HG03196 (cell line): Measurements from ENCODE around the gene STRA8.
"Not testable (repeated sequence)": the region's sequence is repeated elsewhere in the genome, so short reads cannot be mapped to it uniquely, and the experiment has no call there.

Source experiments
- ATAC-seq: cut with Tn5 transposase; IDR thresholded peaks from one replicate; pipeline ENCODE4 v1.9.1; 2021; ENCODE audit not compliant: unreplicated experiment

Gene STRA8

DNA sequence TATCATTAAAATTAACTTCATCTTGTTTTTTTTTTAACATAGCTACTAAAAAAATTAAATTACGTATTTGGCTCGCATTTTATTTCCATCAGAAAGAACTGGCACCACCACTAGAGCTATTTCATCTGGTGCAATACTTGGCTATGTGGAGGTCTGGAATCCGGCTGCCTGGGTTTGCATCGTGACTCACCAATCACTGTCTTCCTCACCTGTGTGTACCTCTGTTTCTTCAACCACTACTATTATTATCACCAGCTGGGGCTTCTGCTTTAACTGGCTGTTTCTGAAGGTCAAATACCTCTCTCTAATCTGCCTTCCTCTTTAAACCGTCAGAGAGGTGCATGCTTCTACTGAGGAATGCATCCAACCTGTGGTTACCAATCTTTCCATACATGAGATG is 28.8 kb upstream of the STRA8 start:
- ATAC-seq, result no peak

DNA sequence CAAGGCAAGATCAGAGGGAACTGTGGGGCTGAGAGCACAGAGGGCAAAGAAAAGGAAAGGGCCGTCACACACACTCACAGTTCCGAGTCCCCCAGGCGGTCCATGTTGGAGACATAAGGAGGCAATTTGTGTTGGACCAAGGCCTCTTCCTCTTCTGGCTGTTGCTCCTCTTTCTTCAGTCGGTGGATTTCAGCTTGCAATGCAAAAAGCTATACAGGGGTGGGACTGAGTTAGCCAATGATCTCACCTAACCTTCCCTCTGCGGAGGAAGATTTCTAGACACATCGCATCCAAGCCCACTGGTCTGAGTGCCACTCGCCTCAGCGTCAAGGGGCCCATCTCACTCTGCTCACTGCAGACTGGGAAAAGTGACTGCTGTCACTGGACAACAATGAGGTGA is 27.8 kb upstream of the STRA8 start:
- ATAC-seq, result no peak

DNA sequence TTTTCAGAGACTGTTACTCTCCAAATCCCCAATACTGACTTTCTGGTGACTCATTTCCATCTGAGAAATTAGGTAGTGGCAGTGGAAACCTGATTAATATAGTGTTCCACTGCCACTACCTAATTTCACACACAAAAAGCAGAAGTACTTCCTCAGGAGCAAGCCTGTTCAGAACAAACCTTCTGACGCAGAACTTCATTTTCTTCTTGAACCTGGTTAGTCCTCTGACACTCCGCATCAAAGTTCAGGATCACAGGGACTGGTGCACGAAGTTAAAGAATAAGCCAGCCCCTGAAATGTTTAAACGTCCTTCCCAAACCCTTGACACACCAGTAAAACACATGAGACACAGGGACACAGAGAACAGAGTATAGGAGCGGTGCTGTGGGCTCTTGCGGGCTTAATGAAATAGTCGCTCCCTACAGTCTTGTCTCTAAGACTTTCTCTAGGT is 26.7 kb upstream of the STRA8 start:
- peak; percentile 19 for ATAC-seq

DNA sequence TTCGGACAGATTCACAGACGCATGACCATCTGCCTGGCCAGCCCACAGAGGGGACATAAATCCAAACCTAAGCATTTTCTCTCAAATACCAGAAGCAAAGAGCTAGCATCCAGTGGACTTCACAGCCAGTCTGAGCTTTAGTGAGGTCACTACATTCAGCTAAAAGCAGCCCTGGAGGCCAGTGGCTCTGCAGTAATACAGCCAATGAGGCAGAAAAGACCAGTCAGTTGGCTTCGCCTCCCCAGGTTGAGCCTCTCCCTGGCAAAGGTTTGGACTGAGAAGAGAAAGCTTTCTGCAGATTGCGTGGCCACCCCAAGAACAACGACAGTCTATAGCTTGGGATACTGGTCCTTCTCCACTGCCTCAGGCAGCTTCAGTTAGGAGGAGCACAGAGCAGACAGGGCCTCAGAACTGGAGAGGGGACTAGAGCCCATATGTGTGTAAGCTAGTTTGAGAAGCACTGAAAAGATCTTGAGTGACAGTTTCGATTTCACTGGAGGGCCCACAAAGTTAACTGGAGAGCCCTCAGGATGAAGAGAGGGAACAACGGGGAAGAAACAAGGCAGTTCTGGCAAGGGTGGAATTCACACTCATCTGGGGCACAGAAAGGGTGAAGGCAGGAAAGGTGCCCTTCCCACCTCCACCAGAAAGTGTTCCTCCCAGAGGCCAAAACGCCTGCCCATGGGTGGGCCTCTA is 26.1 kb upstream of the STRA8 start:
- no peak for ATAC-seq

DNA sequence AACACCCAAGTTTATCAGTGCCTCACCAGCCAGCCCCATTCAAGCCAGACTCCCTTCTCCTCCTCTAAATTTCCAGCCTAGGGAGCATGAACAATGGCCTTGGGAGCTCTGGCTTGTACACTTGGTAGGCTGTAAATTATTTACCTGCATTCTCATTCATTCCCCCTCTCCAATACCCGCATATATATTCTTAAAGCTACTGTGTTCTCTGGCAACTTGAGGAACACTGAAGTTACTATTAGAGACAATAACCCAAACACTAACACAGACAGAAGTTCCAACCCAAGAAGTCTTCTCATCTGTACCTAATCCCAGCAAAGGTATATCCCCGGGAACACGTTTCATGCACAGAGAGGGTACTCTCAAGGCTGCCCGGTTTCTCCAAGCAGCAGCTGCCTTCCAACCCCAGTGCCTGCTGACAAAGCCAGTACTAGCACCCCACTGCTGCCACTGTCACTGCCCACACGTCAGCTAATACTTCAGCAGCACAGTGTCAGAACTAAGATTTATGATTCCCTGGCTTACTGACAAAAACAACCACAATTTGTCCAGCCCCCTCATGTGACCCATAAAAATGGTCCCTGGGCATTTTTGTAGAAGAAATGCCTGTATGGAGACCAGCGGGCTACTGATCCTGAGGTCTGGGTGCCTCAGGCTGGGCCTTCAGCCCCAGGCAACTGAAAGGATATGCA is 25.4 kb upstream of the STRA8 start:
- no peak for ATAC-seq

DNA sequence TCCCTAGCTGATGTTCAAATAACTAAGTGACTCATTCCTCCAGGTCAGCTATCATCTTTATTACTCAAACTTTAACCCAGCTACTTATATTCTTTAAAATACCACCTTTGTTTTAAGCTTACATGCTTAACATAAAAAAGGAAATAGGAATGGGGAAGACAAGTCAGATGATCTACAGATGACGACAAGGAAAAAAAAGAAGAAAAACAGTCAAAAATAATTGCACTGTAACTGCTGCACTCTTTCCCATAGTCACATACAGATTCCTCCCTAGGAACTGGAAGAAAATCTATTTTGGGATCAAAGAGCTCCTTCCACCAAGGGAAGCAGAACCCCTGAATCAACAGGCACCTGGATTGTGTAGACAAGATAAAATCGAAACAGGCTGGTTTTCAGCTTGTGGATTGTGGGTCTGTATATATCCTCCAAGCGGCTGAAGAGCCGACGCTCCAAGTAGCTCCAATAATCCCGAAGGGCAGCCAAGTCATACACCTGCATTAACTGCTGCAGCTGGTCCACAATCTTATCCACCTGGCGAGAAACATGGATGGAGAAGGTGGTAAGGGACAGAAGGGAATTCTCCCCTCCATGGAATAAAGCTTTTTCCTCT is 24.3 kb upstream of the STRA8 start:
- ATAC-seq, result no peak

DNA sequence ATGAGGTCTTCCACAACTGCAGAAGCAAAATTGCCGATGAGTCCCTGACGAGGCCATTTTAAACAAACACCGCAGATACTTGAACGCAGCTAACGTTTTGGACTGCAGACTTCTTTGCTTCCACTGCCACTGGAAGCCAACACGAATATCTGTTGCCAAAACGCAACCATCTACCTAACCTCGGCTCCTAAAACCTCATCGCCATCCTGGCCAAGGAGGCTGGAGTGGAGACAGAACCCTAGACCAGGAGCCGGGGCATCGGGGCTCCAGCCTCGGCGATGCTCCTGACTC is 22.8 kb upstream of the STRA8 start:
- peak; percentile 0 for ATAC-seq

DNA sequence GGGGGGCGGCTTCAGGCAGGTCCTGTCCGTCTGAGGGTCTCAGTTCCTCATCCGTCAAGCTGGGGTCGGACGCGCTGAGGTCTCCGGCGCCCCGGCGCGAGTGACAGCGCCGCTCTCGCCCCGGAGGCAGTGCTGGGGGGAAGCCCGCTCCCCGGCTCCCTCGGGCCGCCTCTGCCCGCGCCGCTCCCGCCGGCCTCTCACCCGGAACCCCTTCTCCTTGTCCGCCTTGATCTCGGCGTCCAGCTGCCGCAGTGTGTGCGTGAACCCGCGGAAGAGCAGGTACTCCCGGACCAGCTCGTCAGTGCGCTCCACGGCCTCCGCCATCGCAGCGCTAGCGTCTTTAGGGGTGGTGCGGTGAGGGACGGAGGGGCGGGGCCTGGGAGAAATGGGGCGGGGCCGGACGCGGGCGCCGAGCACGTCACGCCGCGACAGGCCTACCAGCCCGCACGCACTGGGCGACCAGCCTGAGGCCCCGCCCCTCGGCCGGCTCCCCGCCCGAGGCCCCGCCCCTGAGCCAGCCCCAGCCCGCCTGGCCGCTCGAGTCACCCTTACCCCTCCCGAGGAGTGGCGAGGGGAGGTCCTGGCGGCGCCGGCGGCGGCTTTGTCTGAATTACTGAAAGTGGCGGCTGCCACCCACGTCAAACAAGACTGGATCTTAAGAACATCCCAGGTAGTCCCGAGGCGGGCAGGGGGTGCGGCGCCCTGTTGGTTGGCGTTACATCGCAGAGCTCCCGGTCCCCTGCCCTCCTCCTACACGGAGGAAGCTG is 22.3 kb upstream of the STRA8 start, which contains the start of gene WDR91:
WDR91 (minus strand) TSS at position 348 of the 767 bp plus-strand sequence; CDS start at position 324, 24 bp downstream.
- peak; percentile 78 for ATAC-seq

DNA sequence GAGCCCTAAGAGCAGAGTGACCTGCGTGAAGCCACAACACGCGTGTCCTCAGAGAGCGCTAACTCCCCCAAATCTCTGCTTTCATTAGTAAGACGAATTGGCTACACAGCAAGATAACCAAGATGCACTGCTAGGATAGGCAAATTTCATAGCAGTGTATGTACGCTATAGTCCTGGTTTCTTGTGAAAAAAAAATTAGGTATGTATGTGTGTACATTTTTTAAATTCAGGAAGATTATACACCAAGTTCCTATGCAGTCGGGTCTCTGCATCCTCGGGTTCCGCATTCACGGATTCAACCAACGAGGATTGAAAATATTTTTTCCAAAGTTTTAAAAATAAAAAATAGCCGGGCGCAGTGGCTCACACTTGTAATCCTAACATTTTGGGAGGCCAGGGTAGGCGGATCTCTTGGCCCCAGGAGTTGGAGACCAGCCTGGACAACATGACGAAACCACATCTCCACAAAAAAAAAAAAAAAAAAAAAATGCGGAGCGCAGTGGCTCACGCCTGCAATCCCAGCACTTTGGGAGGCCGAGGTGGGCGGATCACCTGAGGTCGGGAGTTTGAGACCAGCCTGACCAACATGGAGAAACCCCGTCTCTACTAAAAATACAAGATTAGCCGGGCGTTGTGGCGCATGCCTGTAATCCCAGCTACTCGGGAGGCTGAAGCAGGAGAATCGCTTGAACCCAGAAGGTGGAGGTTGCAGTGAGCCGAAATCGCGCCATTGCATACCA is 21.5 kb upstream of the STRA8 start:
- ATAC-seq, result not testable (repeated sequence)

DNA sequence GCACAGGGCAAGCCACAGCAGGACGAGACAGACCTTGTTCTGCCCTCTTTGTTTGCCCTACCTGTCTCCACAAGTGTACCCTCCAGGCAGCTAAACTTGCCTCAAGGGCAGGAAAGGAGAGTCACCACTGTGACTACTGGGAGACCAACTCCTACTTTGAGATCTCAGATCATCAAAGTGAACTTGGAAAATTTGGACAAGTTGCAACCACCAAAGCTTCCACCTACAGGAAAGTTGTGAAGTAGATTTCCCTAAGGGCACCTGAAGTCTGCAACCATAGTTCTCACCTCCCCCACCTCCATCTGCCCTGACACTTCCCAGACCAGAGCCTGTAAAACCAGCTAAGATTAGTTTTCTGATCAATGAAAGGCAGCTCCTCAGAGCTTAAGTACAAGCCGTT is 19.8 kb upstream of the STRA8 start:
- no peak for ATAC-seq

DNA sequence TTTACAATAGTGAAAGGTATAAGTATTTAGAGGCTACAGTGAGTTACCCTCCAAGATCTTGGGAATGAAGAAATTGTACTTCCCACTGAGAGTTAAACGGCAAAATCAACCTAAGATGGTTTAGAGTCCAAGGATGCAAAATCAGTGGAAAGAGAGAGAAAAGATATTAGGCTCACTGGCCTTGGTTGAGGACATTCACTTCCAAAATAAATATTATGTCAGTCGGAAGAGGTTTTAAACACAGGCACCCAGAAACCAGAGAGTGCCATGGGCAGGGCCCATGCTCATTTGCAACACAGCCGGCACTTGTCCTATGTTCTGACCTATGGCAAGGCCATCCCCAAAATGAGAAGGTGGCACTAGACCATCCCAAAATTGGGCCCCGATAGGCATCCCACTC is 18.5 kb upstream of the STRA8 start:
- ATAC-seq, result no peak

DNA sequence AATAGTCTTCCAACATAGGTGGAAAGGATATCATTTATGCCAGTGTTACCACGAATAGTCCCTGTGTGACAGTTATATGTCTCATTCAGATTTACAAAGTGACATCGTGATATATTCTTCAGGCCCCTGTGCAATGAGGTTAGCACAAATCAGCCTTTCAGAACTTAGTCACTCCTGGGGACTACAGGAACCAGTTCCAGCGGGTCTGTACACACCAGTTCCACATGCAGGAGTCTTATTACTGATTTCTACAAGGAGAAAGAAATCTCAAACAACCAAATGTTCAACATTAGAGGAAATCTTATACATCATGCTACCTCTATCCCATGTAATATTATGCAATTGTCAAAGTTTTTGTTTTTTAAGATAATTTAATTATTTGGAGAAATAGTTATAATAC is 17.9 kb upstream of the STRA8 start:
- no peak for ATAC-seq

DNA sequence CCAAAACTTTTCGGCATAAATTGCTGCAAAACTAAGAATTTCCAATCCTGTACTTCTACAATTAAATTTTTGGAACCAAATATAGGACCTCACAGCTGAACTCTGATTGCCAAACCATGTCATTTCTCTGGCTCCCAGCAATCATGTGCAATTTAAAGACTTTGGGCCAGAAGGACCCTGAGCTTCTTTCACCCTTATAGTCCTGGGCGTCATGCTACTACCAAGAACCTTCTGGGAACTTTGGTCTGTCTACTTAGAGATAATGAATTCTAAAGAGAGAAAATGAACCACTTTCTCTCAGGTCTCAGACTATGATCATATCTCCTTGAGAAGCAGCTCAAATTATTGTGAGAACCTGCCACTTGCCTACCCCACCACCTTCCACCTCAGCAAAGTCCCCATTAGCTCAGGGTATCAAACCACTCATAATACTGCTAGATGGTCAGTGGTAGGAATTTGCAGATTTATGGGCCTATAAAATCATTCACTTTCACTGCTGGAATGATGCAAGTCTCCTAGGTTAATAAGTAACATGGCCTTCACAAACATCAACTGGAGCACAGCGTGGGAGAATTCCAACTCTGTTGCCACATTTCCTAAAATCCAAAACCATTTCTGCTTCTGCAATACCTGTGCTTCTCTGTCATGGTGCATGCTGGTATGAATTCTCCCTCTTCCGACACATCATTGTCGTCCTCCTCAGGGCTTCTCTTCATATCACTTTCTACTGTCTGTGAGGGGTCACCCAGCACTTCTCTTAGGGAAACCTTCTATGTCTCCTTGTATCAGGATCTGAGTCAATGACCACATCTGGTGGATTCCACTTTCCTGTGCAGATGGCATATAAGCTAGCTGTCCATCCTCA is 15.8 kb upstream of the STRA8 start:
- no peak for ATAC-seq

DNA sequence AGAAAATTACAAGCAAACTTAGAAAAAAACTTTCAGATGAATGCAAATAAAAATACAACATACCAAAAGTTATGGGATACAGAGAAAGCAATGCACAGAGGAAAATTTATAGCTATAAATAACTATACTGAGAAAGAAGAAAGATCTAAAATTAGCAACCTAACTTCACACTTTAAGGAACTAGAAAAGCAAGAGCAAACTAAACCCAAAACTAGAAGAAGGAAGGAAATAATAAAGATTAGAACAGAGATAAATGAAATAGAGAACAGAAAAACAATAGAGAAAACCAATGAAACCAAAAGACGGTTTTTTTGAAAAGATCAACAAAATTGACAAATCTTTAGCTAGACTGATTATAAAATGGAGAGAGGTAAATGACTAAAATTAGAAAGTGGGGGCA is 9.6 kb upstream of the STRA8 start:
- no peak for ATAC-seq

DNA sequence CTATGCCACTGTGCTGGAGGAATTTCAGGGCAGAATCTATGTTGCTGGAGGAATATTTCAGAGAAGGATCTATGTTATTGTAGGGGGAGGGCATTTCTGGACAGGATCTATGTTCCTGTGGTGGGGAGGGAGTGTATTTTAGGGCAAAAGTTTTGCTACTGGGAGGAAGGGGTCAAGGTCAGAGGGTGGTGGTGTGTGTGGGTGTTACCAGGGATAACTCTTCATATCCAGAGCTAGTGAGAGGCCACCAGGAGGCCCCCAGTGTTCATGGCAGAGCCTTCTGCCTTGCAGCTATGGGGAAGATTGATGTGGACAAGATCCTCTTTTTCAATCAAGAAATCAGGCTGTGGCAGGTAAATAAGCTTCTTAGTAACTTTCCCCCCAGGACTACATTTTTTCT is 2.0 kb upstream of the STRA8 start:
- no peak for ATAC-seq

DNA sequence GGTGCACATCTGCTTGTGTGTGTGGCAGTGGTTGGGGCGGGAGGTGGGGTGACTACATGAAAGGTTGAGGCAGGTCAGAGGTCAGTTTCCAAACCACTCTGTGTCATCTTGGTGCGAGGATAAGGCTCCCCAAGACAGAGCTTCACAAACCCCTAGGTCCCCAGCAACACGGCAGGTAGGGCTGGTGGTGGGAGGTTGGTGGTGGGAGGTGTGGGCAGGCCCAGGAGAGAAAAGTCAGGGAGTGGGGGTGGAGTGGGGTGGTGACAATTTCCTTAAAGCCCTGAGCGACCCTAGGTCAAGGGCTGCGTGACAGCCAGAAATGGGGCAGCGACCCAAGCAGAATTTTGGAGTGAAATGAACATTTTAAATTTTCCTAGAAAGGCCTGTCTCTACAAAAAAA is 1.6 kb upstream of the STRA8 start:
- ATAC-seq, result no peak

DNA sequence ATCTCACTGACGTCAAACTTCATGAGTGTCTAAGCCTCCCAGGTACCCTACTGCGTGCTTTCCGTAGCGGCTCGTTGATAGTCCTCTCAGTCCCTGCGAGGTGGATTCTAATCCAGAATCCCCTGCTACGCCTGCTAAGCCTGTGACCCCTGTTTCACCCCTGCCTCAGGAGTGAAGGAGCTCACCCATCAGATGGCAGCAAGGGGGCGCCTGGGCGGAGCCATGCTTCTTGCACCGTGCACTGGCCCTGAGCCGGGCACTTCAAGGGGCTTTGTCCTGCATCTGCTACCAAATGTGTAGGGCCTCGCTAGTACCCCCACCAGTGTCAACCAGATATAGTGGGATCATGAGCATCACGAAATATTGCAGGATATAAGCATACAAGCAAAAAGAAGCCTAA is 918 bp upstream of the STRA8 start:
- ATAC-seq, result no peak

DNA sequence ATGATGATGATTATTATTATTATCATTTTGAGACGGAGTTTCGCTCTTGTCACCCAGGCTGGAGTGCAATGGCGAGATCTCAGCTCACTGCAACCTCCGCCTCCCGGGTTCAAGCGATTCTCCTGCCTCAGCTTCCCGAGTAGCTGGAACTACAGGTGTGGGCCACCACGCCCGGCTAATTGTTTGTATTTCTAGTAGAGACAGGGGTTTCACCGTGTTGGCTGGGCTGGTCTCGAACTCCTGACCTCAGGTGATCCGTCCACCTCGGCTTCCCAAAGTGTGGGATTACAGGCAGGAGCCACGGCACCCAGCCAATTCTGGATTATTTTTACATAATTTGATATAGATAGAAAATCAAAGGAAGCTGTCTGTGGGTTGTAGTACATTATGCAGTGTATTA is 457 bp downstream of the STRA8 start:
- ATAC-seq, result not testable (repeated sequence)

DNA sequence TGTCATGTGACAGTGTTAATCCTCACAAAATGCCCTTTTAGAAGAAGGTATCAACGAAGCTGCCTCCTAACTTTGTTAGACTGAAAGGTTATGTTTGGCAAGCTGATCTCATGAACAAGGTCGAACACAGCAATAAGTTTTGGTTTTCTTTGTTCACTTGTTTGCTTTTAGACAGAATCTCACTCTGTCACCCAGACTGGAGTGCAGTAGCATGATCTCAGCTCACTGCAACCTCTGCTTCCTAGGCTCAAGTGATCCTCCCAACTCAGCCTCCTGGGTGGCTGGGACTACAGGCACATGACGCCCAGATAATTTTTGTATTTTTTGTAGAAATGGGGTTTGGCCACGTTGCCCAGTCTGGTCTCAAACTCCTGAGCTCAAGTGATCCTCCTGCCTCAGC is 1.1 kb downstream of the STRA8 start:
- ATAC-seq, result no peak

DNA sequence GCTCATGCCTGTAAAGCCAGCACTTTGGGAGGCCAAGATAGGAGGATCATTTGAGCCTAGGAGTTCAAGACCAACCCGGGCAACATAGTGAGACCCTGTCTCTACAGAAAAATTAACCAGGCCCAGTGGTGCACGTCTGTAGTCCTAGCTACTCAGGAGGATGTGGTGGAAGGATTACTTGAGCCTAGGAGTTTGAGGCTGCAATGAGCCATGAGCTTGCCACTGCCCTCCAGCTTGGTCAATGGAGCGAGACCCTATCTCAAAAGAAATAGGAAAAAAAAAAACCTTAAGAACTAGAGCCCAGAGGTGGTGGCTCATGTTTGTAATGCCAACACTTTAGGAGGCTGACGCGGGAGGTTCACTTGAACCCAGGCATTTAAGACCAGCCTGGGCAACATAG is 2.2 kb downstream of the STRA8 start:
- ATAC-seq, result no peak
